Cardiac septum (tissue), 1 donor: Measurements from ENCODE around the gene ENOX1. TPM values are rescaled to one million over a fixed set of nuclear protein-coding genes. Genes with fewer than 3 reads are reported as not detected.

ENCODE experiments used
- DNase-seq: peaks from one replicate; pipeline ENCODE4 v3.0.0-alpha.2; 2020; ENCODE audit warnings: low spot score
- intact Hi-C: fragments of 100-400 bp; cut with DNase I; formaldehyde crosslinking; loops from one replicate; pipeline ENCODE4 v1.14.0; 2022
- total RNA-seq: library from RNA; stranded (reverse); fragmentation: NEBNext Ultra II Directional; extraction: Animal tissue kit (Norgen Biotek cat#: 25700); gene quantifications from one replicate; pipeline ENCODE4 v1.2.1, GENCODE V29; 2021
- donor health status: DM: no; HTN: no; CAD: no.

ENOX1 gene
- total RNA-seq, 1 donor from 2014 or later = 6.6 TPM

- no peak for DNase-seq
- intact Hi-C loops = loop anchor here (5.0 kb wide), 2 partner anchors 101 to 481 kb away; no protein-coding TSS in a partner anchor
These were observed 1.2 kb upstream of the ENOX1 start for GRCh38 chr13:43787997-43788396.

GRCh38 chr13:43787518-43787891, 733 bp upstream of the ENOX1 start:
- intact Hi-C loops = loop anchor here (5.0 kb wide), 2 partner anchors 100 to 480 kb away; no protein-coding TSS in a partner anchor
- no peak for DNase-seq

- intact Hi-C loops = loop anchor here (5.0 kb wide), 2 partner anchors 99 to 479 kb away; no protein-coding TSS in a partner anchor
- no peak for DNase-seq
These were observed 353 bp downstream of the ENOX1 start for GRCh38 chr13:43786472-43786765.

- intact Hi-C loops = loop anchor here (5.0 kb wide), 2 partner anchors 99 to 479 kb away; no protein-coding TSS in a partner anchor
- peak; percentile 87 for DNase-seq
These were observed 911 bp downstream of the ENOX1 start for GRCh38 chr13:43785650-43786471.

GRCh38 chr13:43785261-43785649, 1.5 kb downstream of the ENOX1 start:
- intact Hi-C loops = loop anchor here (5.0 kb wide), 2 partner anchors 98 to 478 kb away; no protein-coding TSS in a partner anchor
- DNase-seq = no peak

GRCh38 chr13:43784496-43784895, 2.3 kb downstream of the ENOX1 start:
- DNase-seq = no peak
- intact Hi-C loops = no loop called here

GRCh38 chr13:43783820-43784219, 3.0 kb downstream of the ENOX1 start:
- intact Hi-C loops = no loop called here
- no peak for DNase-seq

GRCh38 chr13:43782686-43783085, 4.1 kb downstream of the ENOX1 start:
- intact Hi-C loops = no loop called here
- DNase-seq = no peak

- no peak for DNase-seq
- intact Hi-C loops = no loop called here
These were observed 6.1 kb downstream of the ENOX1 start for GRCh38 chr13:43780666-43781065.

GRCh38 chr13:43776501-43777079, 10.2 kb downstream of the ENOX1 start:
- intact Hi-C loops = no loop called here
- no peak for DNase-seq

- no peak for DNase-seq
- intact Hi-C loops = no loop called here
These were observed 10.8 kb downstream of the ENOX1 start for GRCh38 chr13:43776006-43776405.

- intact Hi-C loops = no loop called here
- DNase-seq = no peak
These were observed 13.2 kb downstream of the ENOX1 start for GRCh38 chr13:43773602-43774001.

- intact Hi-C loops = no loop called here
- DNase-seq = no peak
These were observed 15.9 kb downstream of the ENOX1 start for GRCh38 chr13:43770871-43771270.

GRCh38 chr13:43769529-43769928, 17.2 kb downstream of the ENOX1 start:
- DNase-seq = no peak
- intact Hi-C loops = loop anchor here (10.0 kb wide), 1 partner anchor 225 kb away; no protein-coding TSS in a partner anchor

- intact Hi-C loops = loop anchor here (2.0 to 10.0 kb wide), 3 partner anchors 79 to 295 kb away; no protein-coding TSS in a partner anchor
- DNase-seq = no peak
These were observed 19.3 kb downstream of the ENOX1 start for GRCh38 chr13:43767341-43767931.

GRCh38 chr13:43766725-43767124, 20.0 kb downstream of the ENOX1 start:
- intact Hi-C loops = loop anchor here (2.0 to 10.0 kb wide), 3 partner anchors 78 to 294 kb away; no protein-coding TSS in a partner anchor
- no peak for DNase-seq

GRCh38 chr13:43764349-43764748, 22.4 kb downstream of the ENOX1 start:
- DNase-seq = no peak
- intact Hi-C loops = loop anchor here (10.0 kb wide), 1 partner anchor 220 kb away; no protein-coding TSS in a partner anchor

GRCh38 chr13:43763143-43763759, 23.5 kb downstream of the ENOX1 start:
- DNase-seq = no peak
- intact Hi-C loops = loop anchor here (10.0 kb wide), 1 partner anchor 218 kb away; no protein-coding TSS in a partner anchor

GRCh38 chr13:43761616-43762315, 25.0 kb downstream of the ENOX1 start:
- intact Hi-C loops = loop anchor here (10.0 kb wide), 1 partner anchor 217 kb away; no protein-coding TSS in a partner anchor
- DNase-seq = no peak
